Measurements from ENCODE around the gene ADIPOQ. TPM values are rescaled to one million over a fixed set of nuclear protein-coding genes. Genes with fewer than 3 reads are reported as not detected.

ADIPOQ gene
- total and polyA plus RNA-seq, 2 of the 13 experiments (the other 11 are each of a cell fraction or from before 2014, with no cell fraction given): not detected

DNA sequence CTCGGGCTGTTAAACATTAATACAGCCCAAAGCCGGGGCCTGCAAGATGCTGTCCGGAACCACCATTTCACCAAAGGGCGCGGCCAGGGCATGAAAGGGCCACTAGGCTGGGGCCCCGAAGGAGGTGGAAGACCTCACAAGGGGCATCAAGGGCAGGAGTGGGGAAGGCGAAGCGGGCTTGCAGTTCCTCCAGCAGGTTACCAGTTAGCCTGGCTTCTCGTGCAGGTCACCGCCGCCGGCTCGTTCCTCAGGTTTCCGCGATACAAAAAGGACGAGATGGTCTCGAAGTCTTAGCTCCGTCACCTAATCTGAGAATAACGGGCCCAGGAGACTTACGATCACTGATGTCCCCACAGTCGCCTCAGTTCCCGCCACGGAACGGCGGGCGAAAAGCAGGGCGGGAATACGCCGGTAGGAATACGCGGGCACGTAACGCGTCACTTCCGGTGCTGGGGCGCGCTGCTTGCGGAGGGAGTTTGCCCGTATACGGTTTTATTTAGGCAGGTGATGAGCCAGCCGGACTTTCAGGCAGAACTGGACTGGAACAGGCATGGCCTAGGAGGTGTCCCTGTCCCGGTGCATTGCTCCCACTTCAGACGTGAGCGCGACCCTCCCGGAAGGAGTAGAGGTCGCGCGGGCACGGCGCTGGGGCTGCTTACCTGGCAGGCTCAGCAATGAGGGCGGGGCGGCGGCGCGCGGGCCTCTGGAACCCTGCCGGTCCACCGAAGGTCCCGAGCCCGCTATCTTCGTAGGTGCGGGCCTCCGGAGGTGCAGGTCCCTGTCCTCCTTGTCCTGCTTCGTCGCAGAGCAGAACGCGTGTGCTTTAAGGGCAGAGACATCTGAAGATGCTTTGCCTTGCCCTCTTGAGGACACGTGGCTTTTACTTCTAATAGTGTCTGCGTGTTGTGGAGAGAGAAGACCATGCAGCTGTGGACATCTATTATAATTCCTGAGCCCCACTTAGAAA, 36.1 kb upstream of the ADIPOQ start, which contains the start of gene RFC4 (continued):
- TF ChIP-seq, protein P1, sequence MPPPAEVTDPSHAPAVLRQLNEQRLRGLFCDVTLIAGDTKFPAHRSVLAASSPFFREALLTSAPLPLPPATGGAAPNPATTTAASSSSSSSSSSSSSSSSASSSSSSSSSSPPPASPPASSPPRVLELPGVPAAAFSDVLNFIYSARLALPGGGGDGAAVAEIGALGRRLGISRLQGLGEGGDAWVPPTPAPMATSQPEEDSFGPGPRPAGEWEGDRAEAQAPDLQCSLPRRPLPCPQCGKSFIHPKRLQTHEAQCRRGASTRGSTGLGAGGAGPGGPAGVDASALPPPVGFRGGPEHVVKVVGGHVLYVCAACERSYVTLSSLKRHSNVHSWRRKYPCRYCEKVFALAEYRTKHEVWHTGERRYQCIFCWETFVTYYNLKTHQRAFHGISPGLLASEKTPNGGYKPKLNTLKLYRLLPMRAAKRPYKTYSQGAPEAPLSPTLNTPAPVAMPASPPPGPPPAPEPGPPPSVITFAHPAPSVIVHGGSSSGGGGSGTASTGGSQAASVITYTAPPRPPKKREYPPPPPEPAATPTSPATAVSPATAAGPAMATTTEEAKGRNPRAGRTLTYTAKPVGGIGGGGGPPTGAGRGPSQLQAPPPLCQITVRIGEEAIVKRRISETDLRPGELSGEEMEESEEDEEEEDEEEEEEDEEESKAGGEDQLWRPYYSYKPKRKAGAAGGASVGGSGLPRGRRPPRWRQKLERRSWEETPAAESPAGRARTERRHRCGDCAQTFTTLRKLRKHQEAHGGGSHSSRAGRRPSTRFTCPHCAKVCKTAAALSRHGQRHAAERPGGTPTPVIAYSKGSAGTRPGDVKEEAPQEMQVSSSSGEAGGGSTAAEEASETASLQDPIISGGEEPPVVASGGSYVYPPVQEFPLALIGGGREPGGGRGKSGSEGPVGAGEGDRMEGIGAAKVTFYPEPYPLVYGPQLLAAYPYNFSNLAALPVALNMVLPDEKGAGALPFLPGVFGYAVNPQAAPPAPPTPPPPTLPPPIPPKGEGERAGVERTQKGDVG (CRISPR knock-in tag; IDR thresholded peaks at IDR 0.05; ENCODE audit: borderline replicate concordance): peak; percentile 69; the same call in 1 of the 2 replicates
- TF ChIP-seq PAWR (CRISPR knock-in tag; IDR thresholded peaks at IDR 0.05; ENCODE audit: borderline replicate concordance) (no peak), SIX1 (CRISPR knock-in tag; IDR thresholded peaks at IDR 0.05; ENCODE audit: borderline replicate concordance) (no peak), PLRG1 (conservative IDR thresholded peaks at IDR 0.05) (no peak), KAT7 (CRISPR knock-in tag; IDR thresholded peaks at IDR 0.05; ENCODE audit: borderline replicate concordance) (peak; percentile 95), CENPX (CRISPR knock-in tag; IDR thresholded peaks at IDR 0.05) (no peak), SMYD3 (CRISPR knock-in tag; IDR thresholded peaks at IDR 0.05) (no peak), ZNF24 (IDR thresholded peaks at IDR 0.05) (no peak), TAF1 (CRISPR knock-in tag; IDR thresholded peaks at IDR 0.05) (peak; percentile 87), ZNF382 (CRISPR knock-in tag; IDR thresholded peaks at IDR 0.05; ENCODE audit: borderline replicate concordance) (no peak)
- TF ChIP-seq, protein P2, sequence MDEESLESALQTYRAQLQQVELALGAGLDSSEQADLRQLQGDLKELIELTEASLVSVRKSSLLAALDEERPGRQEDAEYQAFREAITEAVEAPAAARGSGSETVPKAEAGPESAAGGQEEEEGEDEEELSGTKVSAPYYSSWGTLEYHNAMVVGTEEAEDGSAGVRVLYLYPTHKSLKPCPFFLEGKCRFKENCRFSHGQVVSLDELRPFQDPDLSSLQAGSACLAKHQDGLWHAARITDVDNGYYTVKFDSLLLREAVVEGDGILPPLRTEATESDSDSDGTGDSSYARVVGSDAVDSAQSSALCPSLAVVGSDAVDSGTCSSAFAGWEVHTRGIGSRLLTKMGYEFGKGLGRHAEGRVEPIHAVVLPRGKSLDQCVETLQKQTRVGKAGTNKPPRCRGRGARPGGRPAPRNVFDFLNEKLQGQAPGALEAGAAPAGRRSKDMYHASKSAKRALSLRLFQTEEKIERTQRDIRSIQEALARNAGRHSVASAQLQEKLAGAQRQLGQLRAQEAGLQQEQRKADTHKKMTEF (CRISPR knock-in tag; IDR thresholded peaks at IDR 0.05): peak; percentile 87
- TF ChIP-seq, protein P3, sequence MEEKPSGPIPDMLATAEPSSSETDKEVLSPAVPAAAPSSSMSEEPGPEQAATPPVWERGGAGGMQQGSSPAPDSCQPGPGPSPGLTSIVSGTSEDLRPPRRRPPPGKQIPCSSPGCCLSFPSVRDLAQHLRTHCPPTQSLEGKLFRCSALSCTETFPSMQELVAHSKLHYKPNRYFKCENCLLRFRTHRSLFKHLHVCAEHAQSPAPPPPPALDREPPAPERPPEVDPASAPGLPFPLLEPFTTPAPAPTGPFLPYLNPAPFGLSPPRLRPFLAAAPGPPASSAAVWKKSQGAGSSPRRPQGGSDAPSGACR (CRISPR knock-in tag; IDR thresholded peaks at IDR 0.05): peak; percentile 67; the same call in 1 of the 2 replicates
- TF ChIP-seq, protein P4, sequence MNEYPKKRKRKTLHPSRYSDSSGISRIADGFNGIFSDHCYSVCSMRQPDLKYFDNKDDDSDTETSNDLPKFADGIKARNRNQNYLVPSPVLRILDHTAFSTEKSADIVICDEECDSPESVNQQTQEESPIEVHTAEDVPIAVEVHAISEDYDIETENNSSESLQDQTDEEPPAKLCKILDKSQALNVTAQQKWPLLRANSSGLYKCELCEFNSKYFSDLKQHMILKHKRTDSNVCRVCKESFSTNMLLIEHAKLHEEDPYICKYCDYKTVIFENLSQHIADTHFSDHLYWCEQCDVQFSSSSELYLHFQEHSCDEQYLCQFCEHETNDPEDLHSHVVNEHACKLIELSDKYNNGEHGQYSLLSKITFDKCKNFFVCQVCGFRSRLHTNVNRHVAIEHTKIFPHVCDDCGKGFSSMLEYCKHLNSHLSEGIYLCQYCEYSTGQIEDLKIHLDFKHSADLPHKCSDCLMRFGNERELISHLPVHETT (CRISPR knock-in tag; conservative IDR thresholded peaks at IDR 0.05): peak; percentile 86
- TF ChIP-seq, protein P5, sequence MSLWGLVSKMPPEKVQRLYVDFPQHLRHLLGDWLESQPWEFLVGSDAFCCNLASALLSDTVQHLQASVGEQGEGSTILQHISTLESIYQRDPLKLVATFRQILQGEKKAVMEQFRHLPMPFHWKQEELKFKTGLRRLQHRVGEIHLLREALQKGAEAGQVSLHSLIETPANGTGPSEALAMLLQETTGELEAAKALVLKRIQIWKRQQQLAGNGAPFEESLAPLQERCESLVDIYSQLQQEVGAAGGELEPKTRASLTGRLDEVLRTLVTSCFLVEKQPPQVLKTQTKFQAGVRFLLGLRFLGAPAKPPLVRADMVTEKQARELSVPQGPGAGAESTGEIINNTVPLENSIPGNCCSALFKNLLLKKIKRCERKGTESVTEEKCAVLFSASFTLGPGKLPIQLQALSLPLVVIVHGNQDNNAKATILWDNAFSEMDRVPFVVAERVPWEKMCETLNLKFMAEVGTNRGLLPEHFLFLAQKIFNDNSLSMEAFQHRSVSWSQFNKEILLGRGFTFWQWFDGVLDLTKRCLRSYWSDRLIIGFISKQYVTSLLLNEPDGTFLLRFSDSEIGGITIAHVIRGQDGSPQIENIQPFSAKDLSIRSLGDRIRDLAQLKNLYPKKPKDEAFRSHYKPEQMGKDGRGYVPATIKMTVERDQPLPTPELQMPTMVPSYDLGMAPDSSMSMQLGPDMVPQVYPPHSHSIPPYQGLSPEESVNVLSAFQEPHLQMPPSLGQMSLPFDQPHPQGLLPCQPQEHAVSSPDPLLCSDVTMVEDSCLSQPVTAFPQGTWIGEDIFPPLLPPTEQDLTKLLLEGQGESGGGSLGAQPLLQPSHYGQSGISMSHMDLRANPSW (CRISPR knock-in tag; IDR thresholded peaks at IDR 0.05; ENCODE audit: borderline replicate concordance): peak; percentile 47; the same call in 1 of the 2 replicates
- TF ChIP-seq, protein P6, sequence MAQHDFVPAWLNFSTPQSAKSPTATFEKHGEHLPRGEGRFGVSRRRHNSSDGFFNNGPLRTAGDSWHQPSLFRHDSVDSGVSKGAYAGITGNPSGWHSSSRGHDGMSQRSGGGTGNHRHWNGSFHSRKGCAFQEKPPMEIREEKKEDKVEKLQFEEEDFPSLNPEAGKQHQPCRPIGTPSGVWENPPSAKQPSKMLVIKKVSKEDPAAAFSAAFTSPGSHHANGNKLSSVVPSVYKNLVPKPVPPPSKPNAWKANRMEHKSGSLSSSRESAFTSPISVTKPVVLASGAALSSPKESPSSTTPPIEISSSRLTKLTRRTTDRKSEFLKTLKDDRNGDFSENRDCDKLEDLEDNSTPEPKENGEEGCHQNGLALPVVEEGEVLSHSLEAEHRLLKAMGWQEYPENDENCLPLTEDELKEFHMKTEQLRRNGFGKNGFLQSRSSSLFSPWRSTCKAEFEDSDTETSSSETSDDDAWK (CRISPR knock-in tag; IDR thresholded peaks at IDR 0.05): no peak
- TF ChIP-seq, protein P7, sequence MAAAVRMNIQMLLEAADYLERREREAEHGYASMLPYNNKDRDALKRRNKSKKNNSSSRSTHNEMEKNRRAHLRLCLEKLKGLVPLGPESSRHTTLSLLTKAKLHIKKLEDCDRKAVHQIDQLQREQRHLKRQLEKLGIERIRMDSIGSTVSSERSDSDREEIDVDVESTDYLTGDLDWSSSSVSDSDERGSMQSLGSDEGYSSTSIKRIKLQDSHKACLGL (CRISPR knock-in tag; IDR thresholded peaks at IDR 0.05): peak; percentile 96
